HG03575 (cell line): ENCODE data around the gene PPP2R2C.

Source experiments
- ATAC-seq: cut with Tn5 transposase; IDR thresholded peaks from one replicate; pipeline ENCODE4 v1.9.1; 2021; ENCODE audit not compliant: unreplicated experiment, insufficient number of reproducible peaks, low FRiP score; ENCODE audit errors: extremely low read depth

PPP2R2C gene

DNA sequence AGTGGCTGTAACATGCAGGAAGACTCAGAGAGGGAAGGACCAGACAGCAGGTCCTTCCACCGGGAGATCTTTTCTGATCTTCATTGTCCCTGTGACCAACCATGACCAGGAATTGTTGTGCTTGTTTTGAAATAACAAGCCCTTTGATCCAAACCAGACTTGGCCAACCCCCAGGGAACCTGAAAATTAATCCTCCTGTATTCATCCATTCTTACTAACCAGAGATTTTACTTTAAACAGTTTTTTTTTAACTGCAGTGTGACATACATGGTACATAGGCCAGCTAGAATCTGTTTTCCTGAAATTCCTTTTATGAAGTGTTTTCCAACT is 198.8 kb downstream of the PPP2R2C start:
- ATAC-seq, result no peak

DNA sequence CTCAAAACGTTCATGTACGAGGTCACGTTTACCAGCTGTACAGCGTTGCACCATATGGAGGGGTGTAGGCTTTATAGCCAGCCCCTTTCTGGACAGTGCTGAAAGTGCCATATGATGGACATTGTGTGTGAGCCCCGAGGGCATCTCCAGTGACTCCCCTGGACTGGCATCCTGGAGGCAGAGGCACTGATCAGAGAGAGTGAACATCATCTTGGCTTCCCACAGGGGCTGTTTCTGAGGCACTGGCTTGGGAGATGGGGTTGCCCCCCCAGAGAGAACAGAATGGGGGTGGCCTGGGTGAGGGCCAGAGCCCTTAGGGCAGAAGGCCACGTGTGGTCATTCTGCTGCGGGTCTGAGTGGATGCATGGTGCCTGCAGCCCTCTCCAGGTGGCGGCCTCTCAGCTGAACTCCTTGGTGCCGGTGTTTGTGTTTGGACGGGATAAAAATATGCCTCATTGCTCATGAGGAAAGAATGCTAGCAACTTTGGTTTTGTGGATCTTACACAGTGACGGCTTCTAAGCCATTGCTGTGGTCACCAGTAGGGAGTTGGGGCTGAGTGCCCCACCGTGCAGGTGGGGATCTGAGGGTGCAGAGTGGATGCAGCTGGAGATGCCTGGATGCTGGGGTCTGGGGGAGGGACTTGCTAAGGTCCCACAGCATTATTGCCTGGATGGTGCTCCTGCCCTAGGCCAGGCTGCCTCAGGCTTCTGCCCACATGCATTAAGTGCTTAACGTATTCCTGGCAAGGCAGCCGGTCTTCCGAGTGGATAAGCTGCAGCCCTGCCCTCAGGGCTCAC is 199.4 kb downstream of the PPP2R2C start:
- no peak for ATAC-seq

DNA sequence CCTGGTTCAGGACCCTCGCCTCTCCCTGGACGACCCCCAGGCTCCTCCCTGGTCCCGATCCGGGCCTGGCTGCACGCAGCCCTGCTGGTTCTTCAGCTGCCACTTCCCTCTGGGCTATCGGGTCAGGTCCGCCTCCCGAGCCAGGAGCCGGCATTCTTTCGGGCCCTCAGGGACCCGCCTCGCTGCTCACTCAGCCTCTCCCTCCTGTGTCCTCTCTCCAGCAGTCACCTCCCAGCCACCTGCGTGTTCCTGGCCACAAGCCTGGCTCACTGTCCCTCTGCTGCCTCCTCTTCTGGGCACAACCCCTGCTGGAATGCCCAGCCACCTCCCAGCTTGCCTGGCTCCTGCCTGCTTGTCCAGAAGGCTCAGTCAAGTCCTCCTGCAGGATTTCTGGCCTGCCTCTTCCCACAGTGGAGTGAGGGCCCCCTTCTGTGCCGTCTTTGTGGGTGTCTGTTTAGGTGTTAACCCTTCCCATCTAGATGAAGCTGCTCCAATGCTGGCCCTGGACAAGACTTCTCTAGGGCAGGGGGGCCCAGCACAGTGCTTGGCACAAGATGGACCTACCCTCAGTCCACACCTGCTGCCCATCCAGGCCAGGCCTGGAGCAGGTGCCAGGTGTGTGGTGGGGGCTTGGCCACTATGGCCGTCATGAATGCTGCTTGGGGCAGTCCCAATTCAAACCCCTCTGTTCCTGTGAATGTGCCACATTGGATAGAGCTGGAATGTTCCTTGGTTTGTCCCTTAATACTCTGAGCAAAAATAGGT is 200.5 kb downstream of the PPP2R2C start:
- ATAC-seq, result no peak

DNA sequence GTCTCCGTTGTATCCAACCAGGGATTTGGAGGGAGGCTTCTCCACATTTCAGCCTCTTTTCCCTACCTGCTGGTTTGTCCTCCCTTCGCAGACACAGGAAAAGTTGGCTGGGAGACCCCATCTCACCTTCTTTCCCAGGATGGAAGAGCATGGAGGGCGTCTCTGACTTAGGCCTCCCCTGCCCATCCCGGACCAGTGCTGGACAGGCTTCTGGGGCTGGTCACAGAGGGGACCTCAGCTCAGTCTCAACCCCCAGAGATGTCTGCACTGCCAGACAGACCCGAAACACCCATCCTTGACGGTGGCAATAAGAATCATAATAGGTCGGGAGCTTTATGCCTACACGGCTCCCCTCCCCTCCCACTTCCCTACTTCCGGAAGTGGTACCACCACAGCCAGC is 201.2 kb downstream of the PPP2R2C start:
- ATAC-seq, result no peak

DNA sequence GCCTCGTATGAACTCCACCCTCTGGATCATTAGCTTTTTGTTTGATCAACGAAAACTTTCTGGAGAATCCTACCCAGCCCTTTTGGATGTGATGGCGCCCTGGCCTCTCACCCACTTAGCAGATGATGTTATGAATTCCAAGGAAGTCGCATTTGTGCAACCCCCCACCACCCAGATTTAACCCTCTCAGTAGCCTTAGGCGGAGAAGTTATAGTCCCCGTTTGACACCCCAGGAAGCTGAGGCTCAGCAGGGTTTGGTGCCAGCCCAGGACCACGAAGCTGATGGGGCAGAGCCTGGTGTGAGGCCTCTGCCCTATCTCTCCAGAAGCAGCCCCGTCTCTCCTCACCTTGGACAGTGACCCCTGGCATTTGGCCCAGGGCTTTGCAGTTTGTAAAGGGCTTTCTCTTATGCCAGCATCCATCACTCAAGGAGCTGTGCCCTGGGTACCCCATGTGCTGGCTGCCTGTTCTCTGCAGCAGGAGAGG is 201.7 kb downstream of the PPP2R2C start:
- no peak for ATAC-seq
